MM.1S (cell line): ENCODE data around the gene CC2D2A.

Experiments
- EZH2 ChIP-seq: fragments of 300-600 bp; sonication (generic); optimal IDR thresholded peaks from 2 replicates; pipeline ENCODE3; 2017; ENCODE audit warnings: low read depth, mild to moderate bottlenecking, antibody characterized with exemption, low read length, mixed read lengths
- EZH2phosphoT487 ChIP-seq: fragments of 300-600 bp; sonication (generic); IDR thresholded peaks from 2 replicates; pipeline ENCODE4 v1.6.1; 2018; ENCODE audit warnings: antibody characterized with exemption, low read length
- TF ChIP-seq, protein P1 (sequence below): fragments of 300-600 bp; sonication (generic); IDR thresholded peaks from 2 replicates; pipeline ENCODE4 v1.5.1; 2016; ENCODE audit warnings: antibody characterized with exemption, low read length, mixed read lengths

GRCh38 chr4:15498356-15498755 is 28.7 kb downstream of the CC2D2A start:
- TF ChIP-seq, protein P1, sequence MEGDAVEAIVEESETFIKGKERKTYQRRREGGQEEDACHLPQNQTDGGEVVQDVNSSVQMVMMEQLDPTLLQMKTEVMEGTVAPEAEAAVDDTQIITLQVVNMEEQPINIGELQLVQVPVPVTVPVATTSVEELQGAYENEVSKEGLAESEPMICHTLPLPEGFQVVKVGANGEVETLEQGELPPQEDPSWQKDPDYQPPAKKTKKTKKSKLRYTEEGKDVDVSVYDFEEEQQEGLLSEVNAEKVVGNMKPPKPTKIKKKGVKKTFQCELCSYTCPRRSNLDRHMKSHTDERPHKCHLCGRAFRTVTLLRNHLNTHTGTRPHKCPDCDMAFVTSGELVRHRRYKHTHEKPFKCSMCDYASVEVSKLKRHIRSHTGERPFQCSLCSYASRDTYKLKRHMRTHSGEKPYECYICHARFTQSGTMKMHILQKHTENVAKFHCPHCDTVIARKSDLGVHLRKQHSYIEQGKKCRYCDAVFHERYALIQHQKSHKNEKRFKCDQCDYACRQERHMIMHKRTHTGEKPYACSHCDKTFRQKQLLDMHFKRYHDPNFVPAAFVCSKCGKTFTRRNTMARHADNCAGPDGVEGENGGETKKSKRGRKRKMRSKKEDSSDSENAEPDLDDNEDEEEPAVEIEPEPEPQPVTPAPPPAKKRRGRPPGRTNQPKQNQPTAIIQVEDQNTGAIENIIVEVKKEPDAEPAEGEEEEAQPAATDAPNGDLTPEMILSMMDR: no peak
- TF ChIP-seq EZH2 (no peak), EZH2phosphoT487 (no peak)
